Keratinocyte (primary cell): ENCODE data around the gene LILRA6. TPM values are rescaled to one million over a fixed set of nuclear protein-coding genes. Genes with fewer than 3 reads are reported as not detected.

Experiments used
- DNase-seq: peaks from one replicate; pipeline ENCODE4 v3.0.0-alpha.2; 2011; ENCODE audit warnings: low read depth, missing footprints, low spot score
- FAIRE-seq: peaks from 2 replicates; lab custom pipeline; 2011; peaks lifted over from hg19 to GRCh38; lab: Jason Lieb, UNC
- H2AFZ ChIP-seq: 2 replicates; pipeline ENCODE4 v1.6.0; 2012; ENCODE audit warnings: low read length, control low read depth, inconsistent platforms; ENCODE audit not compliant: control insufficient read depth
- H3K27ac ChIP-seq: 2 replicates; pipeline ENCODE4 v1.5.1; 2011; ENCODE audit warnings: low read length; ENCODE audit not compliant: control insufficient read depth, insufficient read depth
- H3K27me3 ChIP-seq: 3 replicates; pipeline ENCODE4 v1.6.0; 2011; ENCODE audit warnings: low read length; ENCODE audit not compliant: control insufficient read depth, insufficient read depth; ENCODE audit errors: extremely low read depth
- H3K36me3 ChIP-seq, 2 experiments: 2 replicates in 1 of 2; 3 replicates in 1 of 2; pipeline ENCODE4 v1.5.1; 2011; ENCODE audit warnings: low read length in 2 of 2, mild to moderate bottlenecking in 1 of 2; ENCODE audit not compliant: control insufficient read depth in 2 of 2, insufficient read depth in 2 of 2; ENCODE audit errors: extremely low read depth in 1 of 2
- H3K4me1 ChIP-seq: 3 replicates; pipeline ENCODE4 v1.5.1; 2011; ENCODE audit warnings: low read length; ENCODE audit not compliant: control insufficient read depth, insufficient read depth; ENCODE audit errors: extremely low read depth
- H3K4me2 ChIP-seq: 3 replicates; pipeline ENCODE4 v1.6.0; 2011; ENCODE audit warnings: low read depth, low read length; ENCODE audit not compliant: control insufficient read depth, insufficient read depth; ENCODE audit errors: extremely low read depth
- H3K4me3 ChIP-seq, 3 experiments: fragments of 200-600 bp in 1 of 3; sonication (generic) in 1 of 3; 2 replicates in 2 of 3; 3 replicates in 1 of 3; pipeline ENCODE4 v1.5.1; 2011 to 2016; ENCODE audit warnings: low read length in 3 of 3, mild to moderate bottlenecking in 3 of 3, control low read depth in 2 of 3, inconsistent platforms in 1 of 3, low read depth in 1 of 3, mixed read lengths in 1 of 3, mixed run types in 1 of 3, moderate library complexity in 1 of 3; ENCODE audit not compliant: control insufficient read depth in 2 of 3, insufficient read depth in 2 of 3; ENCODE audit errors: extremely low read depth in 1 of 3
- H3K79me2 ChIP-seq: 2 replicates; pipeline ENCODE4 v1.6.0; 2012; ENCODE audit warnings: low read length; ENCODE audit not compliant: control insufficient read depth, insufficient read depth
- H3K9ac ChIP-seq: 3 replicates; pipeline ENCODE4 v1.6.0; 2011; ENCODE audit warnings: low read length; ENCODE audit not compliant: control insufficient read depth, insufficient read depth; ENCODE audit errors: extremely low read depth
- H3K9me1 ChIP-seq: 3 replicates; pipeline ENCODE4 v1.6.0; 2011; ENCODE audit warnings: low read length; ENCODE audit not compliant: control insufficient read depth, insufficient read depth; ENCODE audit errors: extremely low read depth
- H3K9me3 ChIP-seq: 2 replicates; pipeline ENCODE4 v1.5.1; 2012; ENCODE audit warnings: low read depth, low read length; ENCODE audit not compliant: control insufficient read depth
- H4K20me1 ChIP-seq: 3 replicates; pipeline ENCODE4 v1.6.0; 2011; ENCODE audit warnings: low read length; ENCODE audit not compliant: control insufficient read depth, insufficient read depth; ENCODE audit errors: extremely low read depth
- EZH2 ChIP-seq: IDR thresholded peaks from one replicate; pipeline ENCODE4 v1.6.1; 2012; ENCODE audit warnings: inconsistent platforms, mild to moderate bottlenecking, low read length, moderate library complexity
- dilution Hi-C: fragments of 300-500 bp; cut with MboI; formaldehyde crosslinking; loops from one replicate; pipeline ENCODE4 v1.7.0; 2020; ENCODE audit warnings: low sequenced_read_pairs; ENCODE audit not compliant: extremely low pct_ligation_motif_present
- polyA plus RNA-seq, 5 experiments: library from polyadenylated mRNA; depleted of rRNA in 3 of 5; stranded (reverse) in 3 of 5; stranded (forward) in 1 of 5; unstranded in 1 of 5; fragments of >200 nt; gene quantifications; 1 replicate in 1 of 5; 2 replicates in 3 of 5; 3 replicates in 1 of 5; pipeline versions ENCODE4 v1.2.1 to v1.2.3, GENCODE V29; 2011 to 2012; ENCODE audit warnings: missing spikeins in 2 of 5, low read depth in 1 of 5, low replicate concordance in 1 of 5
- small RNA-seq, 3 experiments: library from RNA; depleted of rRNA; stranded (forward); fragments of <200 nt; gene quantifications; one replicate each; pipeline ENCODE3, GENCODE V24; 2012; ENCODE audit warnings: low read depth in 3 of 3, low replicate concordance in 1 of 3; ENCODE audit not compliant: insufficient read length in 3 of 3
- TF ChIP-seq, protein P1 (sequence below), 3 experiments: IDR thresholded peaks in 1 of 3; conservative IDR thresholded peaks in 1 of 3; optimal IDR thresholded peaks in 1 of 3; 2 replicates in 2 of 3; 3 replicates in 1 of 3; pipeline versions ENCODE3 to v1.5.1; 2011; ENCODE audit warnings: low read length in 3 of 3, mild to moderate bottlenecking in 3 of 3, moderate library complexity in 2 of 3, control low read depth in 1 of 3, inconsistent platforms in 1 of 3; ENCODE audit not compliant: insufficient read depth in 2 of 3; ENCODE audit errors: extremely low read depth in 1 of 3

LILRA6 gene
- polyA plus RNA-seq, 1 donor (not counting 4 experiments of a cell fraction or from before 2014, with no cell fraction given): not detected

DNA sequence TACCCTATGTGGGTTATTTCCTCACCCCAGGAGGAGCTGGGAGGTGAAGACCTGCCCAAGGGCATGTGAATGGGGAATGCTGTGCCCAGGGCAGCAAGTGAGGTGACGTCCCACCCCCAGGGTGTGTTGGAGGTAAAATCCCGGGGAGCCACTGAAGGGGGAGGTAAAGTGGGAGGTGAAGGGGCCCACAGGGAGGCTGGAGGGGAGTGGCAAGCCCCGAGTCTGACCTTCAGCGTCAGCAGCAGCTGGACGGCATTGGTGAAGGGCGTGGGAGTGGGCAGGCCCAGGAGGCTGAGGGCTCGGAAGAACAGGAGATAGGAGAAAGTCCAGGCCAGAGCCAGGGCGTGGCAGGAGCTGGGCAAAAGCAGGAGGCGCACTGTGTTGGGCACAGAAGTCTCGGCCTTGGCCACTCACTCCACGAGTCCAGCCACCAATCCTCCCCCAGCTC, 55.6 kb downstream of the LILRA6 start:
- H2AFZ ChIP-seq: no peak overlapping the region
- no peak overlapping the region for H3K4me3 ChIP-seq
- no peak for FAIRE-seq
- no peak for DNase-seq
- TF ChIP-seq, protein P1, sequence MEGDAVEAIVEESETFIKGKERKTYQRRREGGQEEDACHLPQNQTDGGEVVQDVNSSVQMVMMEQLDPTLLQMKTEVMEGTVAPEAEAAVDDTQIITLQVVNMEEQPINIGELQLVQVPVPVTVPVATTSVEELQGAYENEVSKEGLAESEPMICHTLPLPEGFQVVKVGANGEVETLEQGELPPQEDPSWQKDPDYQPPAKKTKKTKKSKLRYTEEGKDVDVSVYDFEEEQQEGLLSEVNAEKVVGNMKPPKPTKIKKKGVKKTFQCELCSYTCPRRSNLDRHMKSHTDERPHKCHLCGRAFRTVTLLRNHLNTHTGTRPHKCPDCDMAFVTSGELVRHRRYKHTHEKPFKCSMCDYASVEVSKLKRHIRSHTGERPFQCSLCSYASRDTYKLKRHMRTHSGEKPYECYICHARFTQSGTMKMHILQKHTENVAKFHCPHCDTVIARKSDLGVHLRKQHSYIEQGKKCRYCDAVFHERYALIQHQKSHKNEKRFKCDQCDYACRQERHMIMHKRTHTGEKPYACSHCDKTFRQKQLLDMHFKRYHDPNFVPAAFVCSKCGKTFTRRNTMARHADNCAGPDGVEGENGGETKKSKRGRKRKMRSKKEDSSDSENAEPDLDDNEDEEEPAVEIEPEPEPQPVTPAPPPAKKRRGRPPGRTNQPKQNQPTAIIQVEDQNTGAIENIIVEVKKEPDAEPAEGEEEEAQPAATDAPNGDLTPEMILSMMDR (optimal IDR thresholded peaks at IDR 0.05 in 1 of 3, IDR thresholded peaks at IDR 0.05 in 1 of 3, conservative IDR thresholded peaks at IDR 0.05 in 1 of 3; ENCODE audit: extremely low read depth in 1 of 3, insufficient read depth in 2 of 3, low read length in 3 of 3): no peak
- no peak for TF ChIP-seq EZH2
- no peaks in the 10 kb centered on the region for H3K27me3 ChIP-seq
- H3K79me2 ChIP-seq: peaks cover 33% of the 10 kb centered on the region
- dilution Hi-C loops: no loop called here
- H3K27ac ChIP-seq: no peak overlapping the region
- no peaks in the 10 kb centered on the region for H4K20me1 ChIP-seq
- H3K9ac ChIP-seq: no peak overlapping the region
- peaks cover 11% of the 10 kb centered on the region for H3K4me1 ChIP-seq
- H3K9me1 ChIP-seq: no peaks in the 10 kb centered on the region
- H3K36me3 ChIP-seq: peaks cover 15 to 23% of the 10 kb centered on the region in 2 experiments
- H3K9me3 ChIP-seq: no peaks in the 10 kb centered on the region
- no peak overlapping the region for H3K4me2 ChIP-seq

Small RNA genes lying within 50 kb of the gene (small RNA-seq; reads per million reads assigned to genes)
- 0 reads per million in 3 experiments for gene MIR4752
- 0 reads per million in 3 experiments for gene RNU6-1307P

Other genes starting within 250 kb of the LILRA6 start
- not detected in 3 replicates for gene VSTM1, start 178.9 kb downstream of the LILRA6 start, polyA plus RNA-seq
- not detected in 3 replicates for gene TARM1, start 161.4 kb downstream of the LILRA6 start, polyA plus RNA-seq
- 0.12 to 0.32 TPM (median 0.14 TPM) in 3 replicates for gene OSCAR, start 142.0 kb downstream of the LILRA6 start, polyA plus RNA-seq
- 41.9 to 61.4 TPM (median 44.5 TPM) in 3 replicates for gene NDUFA3, start 139.9 kb downstream of the LILRA6 start, polyA plus RNA-seq
- gene TFPT, start 127.1 kb downstream of the LILRA6 start, polyA plus RNA-seq: 6.8 to 9.2 TPM (median 7.8 TPM) in 3 replicates
- 25.7 to 56.9 TPM (median 42.2 TPM) in 3 replicates for gene PRPF31, start 127.0 kb downstream of the LILRA6 start, polyA plus RNA-seq
- 4.1 to 15.0 TPM (median 8.6 TPM) in 3 replicates for gene CNOT3, start 105.0 kb downstream of the LILRA6 start, polyA plus RNA-seq
- gene LENG1, start 83.1 kb downstream of the LILRA6 start, polyA plus RNA-seq: 2.0 to 4.0 TPM (median 3.4 TPM) in 3 replicates
- gene TMC4, start 69.6 kb downstream of the LILRA6 start, polyA plus RNA-seq: 1.5 to 2.2 TPM (median 1.8 TPM) in 3 replicates
- gene MBOAT7, start 53.2 kb downstream of the LILRA6 start, polyA plus RNA-seq: 41.3 to 70.2 TPM (median 62.7 TPM) in 3 replicates
- gene TSEN34, start 51.5 kb downstream of the LILRA6 start, polyA plus RNA-seq: 36.5 to 49.7 TPM (median 40.5 TPM) in 3 replicates
- 1,666 to 2,598 TPM (median 1,866 TPM) in 3 replicates for gene RPS9, start 41.9 kb downstream of the LILRA6 start, polyA plus RNA-seq
- gene LILRB3, start 19.8 kb downstream of the LILRA6 start, polyA plus RNA-seq: not detected in 3 replicates
- gene LILRB5, start 14.5 kb upstream of the LILRA6 start, polyA plus RNA-seq: not detected in 3 replicates
- not detected in 3 replicates for gene LILRB2, start 38.3 kb upstream of the LILRA6 start, polyA plus RNA-seq
- gene LILRA5, start 70.4 kb upstream of the LILRA6 start, polyA plus RNA-seq: not detected in 3 replicates
- not detected in 3 replicates for gene LILRA4, start 96.4 kb upstream of the LILRA6 start, polyA plus RNA-seq
- gene LAIR1, start 122.1 kb upstream of the LILRA6 start, polyA plus RNA-seq: not detected in 3 replicates
- gene TTYH1, start 172.7 kb upstream of the LILRA6 start, polyA plus RNA-seq: 0.05 to 0.13 TPM in 2 of 3 replicates, not detected in the other
- gene LENG8, start 206.4 kb upstream of the LILRA6 start, polyA plus RNA-seq: 29.4 to 75.6 TPM (median 33.4 TPM) in 3 replicates
- gene LENG9, start 221.0 kb upstream of the LILRA6 start, polyA plus RNA-seq: 1.3 to 2.2 TPM (median 2.1 TPM) in 3 replicates
- gene CDC42EP5, start 230.5 kb upstream of the LILRA6 start, polyA plus RNA-seq: 8.6 to 16.4 TPM (median 9.4 TPM) in 3 replicates